ENCODE data around the gene KLHDC3.

The KLHDC3 gene

GRCh38 chr6:43013843-43014433 lies at the start of gene KLHDC3, which contains the start of gene MEA1:
Gene KLHDC3 (plus strand): TSS chr6:43014249. CDS start chr6:43017193, 2,944 bp downstream.
Gene MEA1 (minus strand): TSS chr6:43013946. CDS start chr6:43013813, 133 bp downstream.
- DNase-seq (ENCODE audit: low read depth, low spot score), result peak; percentile 99

GRCh38 chr6:42966571-42966970 lies 47.5 kb upstream of the KLHDC3 start:
- no peak for DNase-seq (ENCODE audit: low read depth, low spot score)

- DNase-seq (ENCODE audit: low read depth, low spot score), result no peak
Observed at GRCh38 chr6:42967228-42967627, 46.8 kb upstream of the KLHDC3 start.

GRCh38 chr6:42968126-42968701 lies 45.8 kb upstream of the KLHDC3 start:
- DNase-seq (ENCODE audit: low read depth, low spot score), result no peak

- DNase-seq (ENCODE audit: low read depth, low spot score), result no peak
Observed at GRCh38 chr6:42968783-42969182, 45.3 kb upstream of the KLHDC3 start.

GRCh38 chr6:42969431-42969830 lies 44.6 kb upstream of the KLHDC3 start:
- no peak for DNase-seq (ENCODE audit: low read depth, low spot score)

GRCh38 chr6:42969934-42970333 lies 44.1 kb upstream of the KLHDC3 start:
- no peak for DNase-seq (ENCODE audit: low read depth, low spot score)

GRCh38 chr6:42970871-42971612 lies 43.0 kb upstream of the KLHDC3 start:
- DNase-seq (ENCODE audit: low read depth, low spot score), result no peak

GRCh38 chr6:42971746-42972327 lies 42.2 kb upstream of the KLHDC3 start:
- no peak for DNase-seq (ENCODE audit: low read depth, low spot score)

- no peak for DNase-seq (ENCODE audit: low read depth, low spot score)
Observed at GRCh38 chr6:42973926-42974325, 40.1 kb upstream of the KLHDC3 start.

- DNase-seq (ENCODE audit: low read depth, low spot score), result no peak
Observed at GRCh38 chr6:42974919-42975505, 39.0 kb upstream of the KLHDC3 start.

- no peak for DNase-seq (ENCODE audit: low read depth, low spot score)
Observed at GRCh38 chr6:42978487-42978838, 35.6 kb upstream of the KLHDC3 start.

- peak; percentile 58 for DNase-seq (ENCODE audit: low read depth, low spot score)
Observed at GRCh38 chr6:42978839-42979522, 35.1 kb upstream of the KLHDC3 start, which contains the start of gene PEX6. Gene PEX6 (minus strand): TSS chr6:42979181. CDS start chr6:42979150, 31 bp downstream.

- DNase-seq (ENCODE audit: low read depth, low spot score), result no peak
Observed at GRCh38 chr6:42979523-42980177, 34.4 kb upstream of the KLHDC3 start.

GRCh38 chr6:42981836-42982235 lies 32.2 kb upstream of the KLHDC3 start:
- DNase-seq (ENCODE audit: low read depth, low spot score), result no peak

GRCh38 chr6:42984001-42984923 lies 29.8 kb upstream of the KLHDC3 start, which contains the start of gene PPP2R5D:
Gene PPP2R5D (plus strand): TSS chr6:42984570. CDS start chr6:42984678, 108 bp downstream.
- DNase-seq (ENCODE audit: low read depth, low spot score), result peak; percentile 93

GRCh38 chr6:42984924-42985475 lies 29.0 kb upstream of the KLHDC3 start:
- no peak for DNase-seq (ENCODE audit: low read depth, low spot score)

- no peak for DNase-seq (ENCODE audit: low read depth, low spot score)
Observed at GRCh38 chr6:42987533-42988451, 26.3 kb upstream of the KLHDC3 start.
